HepG2 (cell line): ENCODE data around the gene CADPS. TPM values are rescaled to one million over a fixed set of nuclear protein-coding genes. Genes with fewer than 3 reads are reported as not detected.

Experiments
- ATAC-seq: fragments of 200-7000 bp; cut with Tn5 transposase; 3 replicates; pipeline ENCODE4 v1.9.1; 2020; ENCODE audit warnings: mild to moderate bottlenecking, moderate library complexity
- BruUV-seq: library from RNA; stranded (reverse); fragments of 400-500 nt; replicated peaks from 2 replicates; lab custom pipeline; 2021; lab: Mats Ljungman, UMichigan
- CTCF ChIA-PET: fragments of 300-600 bp; formaldehyde crosslinking; extraction: SDS; loops from one replicate; lab custom pipeline; 2021; ENCODE audit warnings: low total read pairs, inconsistent platforms, low intra/inter-chr PET ratio; lab: Yijun Ruan, JAX
- POLR2A ChIA-PET: fragments of 350-600 bp; sonication (Branson Sonifier 250); formaldehyde crosslinking; loops from one replicate; lab custom pipeline; 2020; ENCODE audit warnings: antibody characterized with exemption, inconsistent platforms; lab: Yijun Ruan, JAX
- DNase-seq: peaks from one replicate; pipeline ENCODE4 v3.0.0-alpha.2; 2015; ENCODE audit warnings: low spot score
- FAIRE-seq: peaks from 3 replicates; lab custom pipeline; 2011; peaks lifted over from hg19 to GRCh38; lab: Jason Lieb, UNC
- H2AFZ ChIP-seq: one replicate; pipeline ENCODE4 v1.6.1; 2011; ENCODE audit warnings: low read length, inconsistent platforms
- H3K27ac ChIP-seq: fragments of 300-600 bp; 3 replicates; pipeline ENCODE4 v1.8.0; 2011; ENCODE audit warnings: mixed run types, mild to moderate bottlenecking, mixed read lengths, low read length, inconsistent platforms; ENCODE audit not compliant: insufficient read depth; ENCODE audit errors: extremely low read length
- H3K27me3 ChIP-seq, 2 experiments: fragments of 200-600 bp in 1 of 2; 2 replicates in 1 of 2; 3 replicates in 1 of 2; pipeline versions ENCODE4 v1.6.0 to v1.8.0; 2011; ENCODE audit warnings: low read length in 2 of 2, mild to moderate bottlenecking in 2 of 2, moderate library complexity in 2 of 2, inconsistent platforms in 1 of 2; ENCODE audit not compliant: insufficient read depth in 2 of 2, control insufficient read depth in 1 of 2
- H3K36me3 ChIP-seq, 2 experiments: fragments of 200-600 bp in 1 of 2; replicated peaks in 1 of 2; 2 replicates in 1 of 2; 3 replicates in 1 of 2; pipeline versions ENCODE4 v1.5.1 to v1.8.0; 2011; ENCODE audit warnings: low read length in 2 of 2, inconsistent platforms in 1 of 2; ENCODE audit not compliant: insufficient read depth in 2 of 2, control insufficient read depth in 1 of 2
- H3K4me1 ChIP-seq: 2 replicates; pipeline ENCODE4 v1.5.1; 2012; ENCODE audit warnings: low read length, inconsistent platforms; ENCODE audit not compliant: insufficient read depth
- H3K4me2 ChIP-seq: 2 replicates; pipeline ENCODE4 v1.6.0; 2011; ENCODE audit warnings: low read depth, low read length, inconsistent platforms
- H3K4me3 ChIP-seq, 3 experiments: fragments of 200-600 bp in 1 of 3; sonication (generic), shearing (Covaris generic) in 1 of 3; replicated peaks in 1 of 3; 2 replicates each; pipeline ENCODE4 v1.5.1; 2011 to 2016; ENCODE audit warnings: low read length in 3 of 3, inconsistent platforms in 2 of 3, low read depth in 2 of 3, mild to moderate bottlenecking in 2 of 3, control low read depth in 1 of 3, mixed read lengths in 1 of 3; ENCODE audit not compliant: insufficient read depth in 1 of 3
- H3K79me2 ChIP-seq: one replicate; pipeline ENCODE4 v1.6.1; 2011; ENCODE audit warnings: low read length, inconsistent platforms; ENCODE audit not compliant: insufficient read depth
- H3K9ac ChIP-seq: 2 replicates; pipeline ENCODE4 v1.6.0; 2011; ENCODE audit warnings: mild to moderate bottlenecking, low read depth, low read length, inconsistent platforms; ENCODE audit not compliant: insufficient read depth
- H3K9me3 ChIP-seq: 2 replicates; pipeline ENCODE4 v1.5.1; 2012; ENCODE audit warnings: mild to moderate bottlenecking, low read length
- H4K20me1 ChIP-seq: 2 replicates; pipeline ENCODE4 v1.6.0; 2011; ENCODE audit warnings: inconsistent platforms, mild to moderate bottlenecking, low read length, moderate library complexity; ENCODE audit not compliant: insufficient read depth
- BRF2 ChIP-seq: sonication (generic); formaldehyde crosslinking; IDR thresholded peaks from 2 replicates; pipeline ENCODE4 v1.8.1; 2022; ENCODE audit warnings: mild to moderate bottlenecking, missing genetic modification reagents
- GATA4 ChIP-seq: sonication (generic); IDR thresholded peaks from 2 replicates; pipeline ENCODE4 v1.6.1; 2016; ENCODE audit warnings: antibody characterized with exemption, low read depth, borderline replicate concordance
- GLMP ChIP-seq: sonication (generic); formaldehyde crosslinking; IDR thresholded peaks from 2 replicates; pipeline ENCODE4 v1.9.0; 2021; ENCODE audit warnings: missing genetic modification reagents, mild to moderate bottlenecking, borderline replicate concordance
- NKX3-1 ChIP-seq: sonication (generic); formaldehyde crosslinking; IDR thresholded peaks from 2 replicates; pipeline ENCODE4 v1.5.0; 2020; ENCODE audit warnings: missing genetic modification reagents
- SMAD9 ChIP-seq: sonication (generic); formaldehyde crosslinking; IDR thresholded peaks from 2 replicates; pipeline ENCODE4 v1.5.1; 2020; ENCODE audit warnings: mild to moderate bottlenecking, missing genetic modification reagents
- SOX13 ChIP-seq, 3 experiments: fragments of 450-650 bp in 1 of 3; sonication (generic) in 1 of 3; formaldehyde crosslinking in 1 of 3; IDR thresholded peaks in 2 of 3; conservative IDR thresholded peaks in 1 of 3; 2 replicates each; pipeline versions ENCODE4 v1.5.0 to v1.6.1; 2016 to 2020; ENCODE audit warnings: antibody characterized with exemption in 1 of 3, mild to moderate bottlenecking in 1 of 3, missing compliant biosample characterization in 1 of 3, missing genetic modification reagents in 1 of 3, moderate library complexity in 1 of 3
- TBX3 ChIP-seq: fragments of 450-650 bp; IDR thresholded peaks from 2 replicates; pipeline ENCODE4 v1.6.1; 2017; ENCODE audit warnings: antibody characterized with exemption, mild to moderate bottlenecking, inconsistent platforms, borderline replicate concordance
- TCF12 ChIP-seq, 2 experiments: fragments of 450-650 bp in 1 of 2; sonication (generic) in 1 of 2; formaldehyde crosslinking in 1 of 2; IDR thresholded peaks; 2 replicates each; pipeline versions ENCODE4 v1.6.1 to v1.8.0; 2017 to 2022; ENCODE audit warnings: antibody characterized with exemption in 1 of 2, mild to moderate bottlenecking in 1 of 2, missing genetic modification reagents in 1 of 2, moderate library complexity in 1 of 2
- ZBTB43 ChIP-seq: sonication (generic); formaldehyde crosslinking; conservative IDR thresholded peaks from 2 replicates; pipeline ENCODE4 v1.4.0; 2020; ENCODE audit warnings: missing genetic modification reagents
- ZNF263 ChIP-seq: sonication (generic); formaldehyde crosslinking; IDR thresholded peaks from 2 replicates; pipeline ENCODE4 v1.4.0; 2020; ENCODE audit warnings: missing genetic modification reagents
- ZNF749 ChIP-seq: sonication (generic); formaldehyde crosslinking; IDR thresholded peaks from 2 replicates; pipeline ENCODE4 v1.8.0; 2022; ENCODE audit warnings: mild to moderate bottlenecking, missing genetic modification reagents, moderate library complexity, borderline replicate concordance
- ZNF781 ChIP-seq: sonication (generic); formaldehyde crosslinking; IDR thresholded peaks from 2 replicates; pipeline ENCODE4 v1.5.1; 2020; ENCODE audit warnings: borderline replicate concordance, mild to moderate bottlenecking, missing genetic modification reagents; ENCODE audit errors: not compliant biosample characterization
- ZSCAN29 ChIP-seq: sonication (generic); formaldehyde crosslinking; conservative IDR thresholded peaks from 2 replicates; pipeline ENCODE4 v1.4.0; 2020; ENCODE audit warnings: mild to moderate bottlenecking, missing genetic modification reagents
- WGBS: methylation state at CpG from one replicate; pipeline ENCODE4 v1.1.6; 2017; ENCODE audit warnings: low lambda C conversion rate; 5-methylcytosine and 5-hydroxymethylcytosine counted together
- in situ Hi-C: cut with HindIII; loops from 2 replicates; pipeline ENCODE4 v1.10.0; 2017; ENCODE audit warnings: low pct_unique_long_range_greater_than_20kb; ENCODE audit not compliant: extremely low pct_ligation_motif_present
- intact Hi-C: fragments of 100-400 bp; cut with micrococcal nuclease; formaldehyde crosslinking; loops from one replicate; pipeline ENCODE4 v1.10.0; 2022; ENCODE audit not compliant: unreplicated experiment
- polyA plus RNA-seq, 8 experiments: library from polyadenylated mRNA; depleted of rRNA in 3 of 8; stranded (reverse) in 7 of 8; unstranded in 1 of 8; fragments of >200 nt; fragmentation: Illumina TruSeq in 4 of 8; extraction: Trizol in 4 of 8; gene quantifications; 2 replicates each; pipeline versions ENCODE4 v1.2.1 to v1.2.3, GENCODE V29; 2011 to 2016; ENCODE audit warnings: low read depth in 4 of 8, missing spikeins in 1 of 8, mixed read lengths in 1 of 8; ENCODE audit not compliant: insufficient read depth in 1 of 8
- total RNA-seq, 5 experiments: library from RNA; depleted of rRNA; stranded (reverse); fragments of >200 nt; fragmentation: Illumina TruSeq; extraction: Trizol; gene quantifications; 2 replicates each; pipeline ENCODE4 v1.2.3, GENCODE V29; 2016; ENCODE audit warnings: low read depth in 1 of 5

CADPS gene
- total and polyA plus RNA-seq, 2 of the 13 experiments (the other 11 are each of a cell fraction or from before 2014, with no cell fraction given): not detected

- no peaks in the 10 kb centered on the region for H4K20me1 ChIP-seq
- intact Hi-C loops (loop anchor here (1.0 to 2.0 kb wide), 2 partner anchors 65 to 226 kb away; no protein-coding TSS in a partner anchor), in situ Hi-C loops (loop anchor here (5.0 to 10.0 kb wide), 2 partner anchors 226 to 353 kb away; no protein-coding TSS in a partner anchor)
- ATAC-seq (no peak), DNase-seq (no peak), FAIRE-seq (no peak)
- H2AFZ ChIP-seq: no peak overlapping the region
- TF ChIP-seq ZNF749 (no peak), ZNF263 (CRISPR knock-in tag) (no peak), SMAD9 (no peak), NKX3-1 (CRISPR knock-in tag) (no peak), BRF2 (CRISPR knock-in tag) (no peak), TBX3 (no peak), GLMP (CRISPR knock-in tag) (no peak), TCF12 (IDR thresholded peaks at IDR 0.05) (no peak), TCF12 (CRISPR knock-in tag; IDR thresholded peaks at IDR 0.05) (no peak), ZNF781 (CRISPR knock-in tag) (no peak), SOX13 (IDR thresholded peaks at IDR 0.05) (no peak), SOX13 (CRISPR knock-in tag; conservative IDR thresholded peaks at IDR 0.05 in 1 of 2, IDR thresholded peaks at IDR 0.05 in 1 of 2) (no peak), ZSCAN29 (CRISPR knock-in tag) (no peak), ZBTB43 (no peak), GATA4 (no peak)
- no peaks in the 10 kb centered on the region for H3K79me2 ChIP-seq
- no peaks in the 10 kb centered on the region for H3K4me1 ChIP-seq
- no peaks in the 10 kb centered on the region for H3K9me3 ChIP-seq
- no peak overlapping the region for H3K27ac ChIP-seq
- H3K4me2 ChIP-seq: no peak overlapping the region
- H3K4me3 ChIP-seq: no peak overlapping the region
- no peaks in the 10 kb centered on the region for H3K36me3 ChIP-seq
- ChIA-PET POLR2A (no interaction called here), CTCF (interaction anchor here (2.4 kb wide), 1 partner anchor 225 kb away, joined by 18 read pairs; no protein-coding TSS in a partner anchor)
- H3K9ac ChIP-seq: no peak overlapping the region
- H3K27me3 ChIP-seq: no peaks in the 10 kb centered on the region
- no TSS peak for BruUV-seq
- 22% methylated on average over 5 of the region's 5 CpGs for WGBS
Measured at GRCh38 chr3:62557983-62558382, 317.2 kb downstream of the CADPS start.
